HCT116 (cell line): ENCODE measurements around the gene OR6K6. TPM values are rescaled to one million over a fixed set of nuclear protein-coding genes. Genes with fewer than 3 reads are reported as not detected.

ENCODE experiments used
- ATAC-seq: fragments of 200-7000 bp; cut with Tn5 transposase; 2 replicates; pipeline ENCODE4 v1.9.1; 2020; ENCODE audit warnings: mild to moderate bottlenecking, moderate library complexity
- BruUV-seq: library from RNA; stranded (reverse); fragments of 400-500 nt; replicated peaks from 2 replicates; lab custom pipeline; 2021; lab: Mats Ljungman, UMichigan
- CTCF ChIA-PET: fragments of 300-600 bp; sonication (Branson Sonifier 250); formaldehyde crosslinking; loops from one replicate; lab custom pipeline; 2021; ENCODE audit warnings: antibody characterized with exemption; lab: Charles Lee
- POLR2A ChIA-PET: fragments of 300-600, 350-600 bp; sonication (Branson Sonifier 250); formaldehyde crosslinking; loops from one replicate; lab custom pipeline; 2021; ENCODE audit warnings: antibody characterized with exemption; lab: Charles Lee
- RAD21 ChIA-PET, 2 experiments: fragments of 300-600 bp; sonication (Branson Sonifier 250); formaldehyde crosslinking; loops; one replicate each; lab custom pipeline; 2023; ENCODE audit warnings: low total read pairs in 2 of 2; ENCODE audit not compliant: uncharacterized antibody in 2 of 2, unreplicated experiment in 2 of 2, low non-redundant PET in 1 of 2; lab: Charles Lee
- DNase-seq: peaks from one replicate; pipeline ENCODE4 v3.0.0-alpha.2; 2010; ENCODE audit warnings: low read depth, low spot score
- H2AFZ ChIP-seq: fragments of 200-600 bp; shearing (Covaris generic), sonication (generic); 2 replicates; pipeline ENCODE4 v1.6.1; 2017; ENCODE audit warnings: low read depth, mixed run types, mixed read lengths, antibody characterized with exemption, low read length; ENCODE audit not compliant: poor library complexity, severe bottlenecking
- H3K27ac ChIP-seq: 2 replicates; pipeline ENCODE4 v1.5.1; 2012; ENCODE audit warnings: low read depth, low read length
- H3K27me3 ChIP-seq: fragments of 200-600 bp; sonication (generic); 2 replicates; pipeline ENCODE4 v1.6.1; 2016; ENCODE audit warnings: mixed run types, low read length, mixed read lengths; ENCODE audit not compliant: insufficient read depth
- H3K36me3 ChIP-seq, 2 experiments: fragments of 200-500 bp in 1 of 2; fragments of 200-600 bp in 1 of 2; sonication (Bioruptor generic) in 1 of 2; sonication (generic) in 1 of 2; 2 replicates each; pipeline versions ENCODE4 v1.5.1 to v1.6.1; 2014 to 2016; ENCODE audit warnings: low read length in 2 of 2, inconsistent platforms in 1 of 2, mixed read lengths in 1 of 2, mixed run types in 1 of 2; ENCODE audit not compliant: insufficient read depth in 2 of 2, control insufficient read depth in 1 of 2
- H3K4me1 ChIP-seq, 2 experiments: fragments of 200-600 bp in 1 of 2; sonication (generic) in 1 of 2; 2 replicates each; pipeline versions ENCODE4 v1.5.1 to v1.6.1; 2012 to 2017; ENCODE audit warnings: low read length in 2 of 2, inconsistent platforms in 1 of 2, mild to moderate bottlenecking in 1 of 2, mixed read lengths in 1 of 2, mixed run types in 1 of 2, moderate library complexity in 1 of 2; ENCODE audit not compliant: insufficient read depth in 2 of 2, control insufficient read depth in 1 of 2
- H3K4me2 ChIP-seq: fragments of 200-600 bp; sonication (generic); 2 replicates; pipeline ENCODE4 v1.6.1; 2017; ENCODE audit warnings: mixed run types, low read length, mixed read lengths
- H3K4me3 ChIP-seq, 2 experiments: fragments of 200-600 bp in 1 of 2; sonication (generic) in 1 of 2; replicated peaks in 1 of 2; 2 replicates each; pipeline ENCODE4 v1.5.1; 2011 to 2016; ENCODE audit warnings: low read length in 2 of 2, control low read depth in 1 of 2, low read depth in 1 of 2, mild to moderate bottlenecking in 1 of 2, mixed read lengths in 1 of 2, mixed run types in 1 of 2
- H3K79me2 ChIP-seq: fragments of 200-600 bp; sonication (generic); 2 replicates; pipeline ENCODE4 v1.6.1; 2017; ENCODE audit warnings: mild to moderate bottlenecking, mixed run types, low read length, moderate library complexity, mixed read lengths; ENCODE audit not compliant: insufficient read depth
- H3K9ac ChIP-seq: fragments of 200-600 bp; sonication (generic); 2 replicates; pipeline ENCODE4 v1.6.1; 2016; ENCODE audit warnings: low read length, mixed read lengths
- H3K9me2 ChIP-seq: fragments of 200-600 bp; sonication (generic), shearing (Covaris generic); 2 replicates; pipeline ENCODE4 v1.6.1; 2017; ENCODE audit warnings: mixed run types, mild to moderate bottlenecking, moderate library complexity; ENCODE audit not compliant: insufficient read depth
- H3K9me3 ChIP-seq, 2 experiments: fragments of 200-500 bp in 1 of 2; fragments of 200-600 bp in 1 of 2; sonication (Bioruptor generic) in 1 of 2; sonication (generic) in 1 of 2; 2 replicates each; pipeline ENCODE4 v1.6.1; 2014 to 2017; ENCODE audit warnings: low read length in 2 of 2, mixed read lengths in 2 of 2, inconsistent platforms in 1 of 2, low read depth in 1 of 2, mild to moderate bottlenecking in 1 of 2, mixed run types in 1 of 2, moderate library complexity in 1 of 2; ENCODE audit not compliant: control insufficient read depth in 1 of 2, insufficient read depth in 1 of 2
- H4K20me1 ChIP-seq: fragments of 200-600 bp; sonication (generic), shearing (Covaris generic); 2 replicates; pipeline ENCODE4 v1.6.1; 2017; ENCODE audit warnings: mixed run types, mild to moderate bottlenecking, moderate library complexity; ENCODE audit not compliant: insufficient read depth
- CBX3 ChIP-seq: IDR thresholded peaks from 2 replicates; pipeline ENCODE4 v1.6.1; 2012; ENCODE audit warnings: low read depth
- CEBPB ChIP-seq: IDR thresholded peaks from 2 replicates; pipeline ENCODE4 v1.6.1; 2012; ENCODE audit warnings: low read depth
- EGR1 ChIP-seq: IDR thresholded peaks from 2 replicates; pipeline ENCODE4 v1.6.1; 2012; ENCODE audit warnings: low read depth
- ELF1 ChIP-seq: IDR thresholded peaks from 2 replicates; pipeline ENCODE4 v1.6.1; 2012; ENCODE audit warnings: low read depth, borderline replicate concordance
- EZH2 ChIP-seq: fragments of 200-600 bp; sonication (generic); IDR thresholded peaks from 2 replicates; pipeline ENCODE4 v1.6.1; 2017; ENCODE audit warnings: antibody characterized with exemption, mixed run types
- JUND ChIP-seq: IDR thresholded peaks from 2 replicates; pipeline ENCODE4 v1.6.1; 2012
- MAX ChIP-seq: IDR thresholded peaks from 2 replicates; pipeline ENCODE4 v1.6.1; 2012
- POLR2A ChIP-seq: IDR thresholded peaks from 2 replicates; pipeline ENCODE4 v1.7.0; 2011; ENCODE audit warnings: borderline replicate concordance; ENCODE audit not compliant: insufficient read depth, insufficient read length; ENCODE audit errors: extremely low read depth
- SIN3A ChIP-seq: IDR thresholded peaks from 2 replicates; pipeline ENCODE4 v1.6.1; 2012; ENCODE audit warnings: low read depth
- SP1 ChIP-seq: IDR thresholded peaks from 2 replicates; pipeline ENCODE4 v1.6.1; 2012; ENCODE audit warnings: low read depth
- TCF7L2 ChIP-seq: IDR thresholded peaks from 2 replicates; pipeline ENCODE4 v1.7.0; 2011; ENCODE audit warnings: borderline replicate concordance, inconsistent platforms; ENCODE audit not compliant: insufficient read depth, insufficient read length; ENCODE audit errors: extremely low read depth
- ZFX ChIP-seq: fragments of 450-650 bp; IDR thresholded peaks from 2 replicates; pipeline ENCODE4 v1.6.1; 2017
- intact Hi-C: fragments of 100-400 bp; cut with micrococcal nuclease; formaldehyde crosslinking; loops from 2 replicates; pipeline ENCODE4 v1.10.0; 2022
- total RNA-seq: library from RNA; stranded (reverse); gene quantifications from one replicate; pipeline ENCODE4 v1.2.1, GENCODE V29; 2021; ENCODE audit not compliant: unreplicated experiment
- TF ChIP-seq, protein P1 (sequence below): IDR thresholded peaks from 2 replicates; pipeline ENCODE4 v1.6.1; 2012
- TF ChIP-seq, protein P2 (sequence below): IDR thresholded peaks from 2 replicates; pipeline ENCODE4 v1.6.1; 2012; ENCODE audit warnings: low read depth

Gene OR6K6
- total RNA-seq, 1 experiment from 2014 or later, result not detected

GRCh38 chr1:158711098-158711497 is 43.4 kb upstream of the OR6K6 start:
- Histone ChIP-seq H3K9me3 (no peaks in the 10 kb centered on the region; a peak in 1 of 4 replicates), H3K36me3 (no peaks in the 10 kb centered on the region), H3K27ac (no peak overlapping the region), H4K20me1 (no peaks in the 10 kb centered on the region), H3K4me1 (no peaks in the 10 kb centered on the region), H3K27me3 (no peaks in the 10 kb centered on the region), H3K79me2 (no peaks in the 10 kb centered on the region), H2AFZ (no peak overlapping the region)
- intact Hi-C loops, result no loop called here
- RAD21 ChIA-PET, result no interaction called here
- DNase-seq (no peak), ATAC-seq (no peak)
- POLR2A ChIA-PET, result no interaction called here
- TF ChIP-seq EGR1, result no peak
- TF ChIP-seq, all 23 proteins: peak for 0
- no peak overlapping the region for H3K9ac ChIP-seq
- no peaks in the 10 kb centered on the region for H3K9me2 ChIP-seq
- BruUV-seq, result no TSS peak
- CTCF ChIA-PET, result no interaction called here
- no peak overlapping the region for H3K4me3 ChIP-seq
- H3K4me2 ChIP-seq, result no peak overlapping the region

DNA sequence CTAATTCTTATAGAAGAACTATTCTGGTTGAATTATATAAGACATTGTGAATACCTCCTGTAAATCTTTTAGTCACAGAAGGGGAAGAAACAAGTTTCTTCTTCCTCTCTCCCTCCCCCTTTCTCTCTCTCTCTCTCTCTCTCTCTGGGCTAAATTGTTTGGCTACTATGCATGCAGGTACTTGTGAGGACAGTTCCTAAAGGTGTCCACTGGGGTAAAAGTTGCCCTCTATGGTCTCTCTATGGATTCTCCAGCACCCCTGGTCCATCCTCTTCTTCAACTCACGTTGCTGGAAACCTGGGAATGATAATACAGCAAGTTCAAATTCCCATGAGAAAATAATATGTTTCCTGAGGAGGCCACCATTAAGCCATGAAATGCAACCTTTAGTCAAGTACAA is 39.8 kb upstream of the OR6K6 start:
- no peaks in the 10 kb centered on the region for H3K79me2 ChIP-seq
- H3K9me3 ChIP-seq, result no peaks in the 10 kb centered on the region; a peak in 1 of 4 replicates
- POLR2A ChIA-PET, result no interaction called here
- H3K27ac ChIP-seq, result no peak overlapping the region
- H2AFZ ChIP-seq, result no peak overlapping the region
- no TSS peak for BruUV-seq
- DNase-seq, result no peak
- H3K4me3 ChIP-seq, result no peak overlapping the region
- TF ChIP-seq TCF7L2 (no peak), ZFX (no peak), ELF1 (no peak), JUND (no peak), EGR1 (no peak), MAX (no peak), EZH2 (no peak), SP1 (no peak), SIN3A (no peak), CBX3 (no peak), POLR2A (no peak), CEBPB (no peak)
- TF ChIP-seq, protein P1, sequence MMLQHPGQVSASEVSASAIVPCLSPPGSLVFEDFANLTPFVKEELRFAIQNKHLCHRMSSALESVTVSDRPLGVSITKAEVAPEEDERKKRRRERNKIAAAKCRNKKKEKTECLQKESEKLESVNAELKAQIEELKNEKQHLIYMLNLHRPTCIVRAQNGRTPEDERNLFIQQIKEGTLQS, result no peak
- TF ChIP-seq, protein P2, sequence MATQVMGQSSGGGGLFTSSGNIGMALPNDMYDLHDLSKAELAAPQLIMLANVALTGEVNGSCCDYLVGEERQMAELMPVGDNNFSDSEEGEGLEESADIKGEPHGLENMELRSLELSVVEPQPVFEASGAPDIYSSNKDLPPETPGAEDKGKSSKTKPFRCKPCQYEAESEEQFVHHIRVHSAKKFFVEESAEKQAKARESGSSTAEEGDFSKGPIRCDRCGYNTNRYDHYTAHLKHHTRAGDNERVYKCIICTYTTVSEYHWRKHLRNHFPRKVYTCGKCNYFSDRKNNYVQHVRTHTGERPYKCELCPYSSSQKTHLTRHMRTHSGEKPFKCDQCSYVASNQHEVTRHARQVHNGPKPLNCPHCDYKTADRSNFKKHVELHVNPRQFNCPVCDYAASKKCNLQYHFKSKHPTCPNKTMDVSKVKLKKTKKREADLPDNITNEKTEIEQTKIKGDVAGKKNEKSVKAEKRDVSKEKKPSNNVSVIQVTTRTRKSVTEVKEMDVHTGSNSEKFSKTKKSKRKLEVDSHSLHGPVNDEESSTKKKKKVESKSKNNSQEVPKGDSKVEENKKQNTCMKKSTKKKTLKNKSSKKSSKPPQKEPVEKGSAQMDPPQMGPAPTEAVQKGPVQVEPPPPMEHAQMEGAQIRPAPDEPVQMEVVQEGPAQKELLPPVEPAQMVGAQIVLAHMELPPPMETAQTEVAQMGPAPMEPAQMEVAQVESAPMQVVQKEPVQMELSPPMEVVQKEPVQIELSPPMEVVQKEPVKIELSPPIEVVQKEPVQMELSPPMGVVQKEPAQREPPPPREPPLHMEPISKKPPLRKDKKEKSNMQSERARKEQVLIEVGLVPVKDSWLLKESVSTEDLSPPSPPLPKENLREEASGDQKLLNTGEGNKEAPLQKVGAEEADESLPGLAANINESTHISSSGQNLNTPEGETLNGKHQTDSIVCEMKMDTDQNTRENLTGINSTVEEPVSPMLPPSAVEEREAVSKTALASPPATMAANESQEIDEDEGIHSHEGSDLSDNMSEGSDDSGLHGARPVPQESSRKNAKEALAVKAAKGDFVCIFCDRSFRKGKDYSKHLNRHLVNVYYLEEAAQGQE, result no peak
- H3K4me2 ChIP-seq, result no peak overlapping the region
- H4K20me1 ChIP-seq, result no peaks in the 10 kb centered on the region
- H3K9me2 ChIP-seq, result no peaks in the 10 kb centered on the region
- H3K4me1 ChIP-seq, result no peaks in the 10 kb centered on the region
- intact Hi-C loops, result no loop called here
- no peak for ATAC-seq
- RAD21 ChIA-PET, result no interaction called here
- H3K27me3 ChIP-seq, result no peaks in the 10 kb centered on the region
- CTCF ChIA-PET, result no interaction called here
- no peak overlapping the region for H3K9ac ChIP-seq
- H3K36me3 ChIP-seq, result no peaks in the 10 kb centered on the region
